Kidney glomerular epithelial cell (primary cell): ENCODE data around the gene APOO.

Source experiments
- DNase-seq: peaks from one replicate; lab custom pipeline; 2025; lab: John Stamatoyannopoulos, UW

The APOO gene

DNA sequence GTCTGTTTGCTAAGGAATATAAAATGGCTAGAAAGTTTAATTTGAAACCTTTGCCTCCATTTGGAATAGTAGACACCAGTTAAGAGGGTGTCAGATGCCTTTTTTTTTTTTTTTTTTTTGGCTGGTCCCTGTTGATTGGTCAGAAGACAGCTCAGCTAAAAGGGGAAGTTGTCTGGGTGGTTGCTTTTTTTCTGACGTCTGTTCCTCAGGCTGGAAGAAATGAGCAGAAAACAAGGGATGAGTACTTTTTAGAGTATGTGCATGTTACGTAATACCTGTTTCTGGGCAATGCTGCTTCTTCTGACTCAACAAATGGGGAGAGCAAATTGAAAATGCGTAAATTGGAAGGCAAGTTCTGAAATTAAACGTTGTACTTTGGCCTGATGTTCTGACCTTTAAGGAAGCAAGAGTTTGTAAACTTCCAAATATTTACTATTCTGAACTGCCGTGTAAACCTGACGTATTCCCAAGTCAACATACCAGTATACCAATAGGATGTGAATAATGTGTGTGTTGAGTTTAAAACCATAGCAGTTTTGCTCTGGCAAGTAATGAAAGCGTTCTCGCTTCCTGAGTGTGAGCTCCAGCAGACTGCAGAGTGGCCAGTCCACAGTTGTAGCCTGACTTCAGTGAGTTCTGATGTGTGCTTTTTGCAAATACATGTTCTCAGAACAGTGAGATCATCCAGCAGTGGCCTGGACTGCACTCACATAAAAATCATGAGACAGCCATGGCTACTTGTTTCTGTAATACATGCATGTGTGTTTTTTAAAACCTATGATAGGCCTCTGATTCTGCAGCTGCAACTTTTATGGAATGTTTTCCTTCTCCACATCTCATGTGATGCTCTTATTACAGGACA lies 123.0 kb downstream of the APOO start:
- DNase-seq = no peak

DNA sequence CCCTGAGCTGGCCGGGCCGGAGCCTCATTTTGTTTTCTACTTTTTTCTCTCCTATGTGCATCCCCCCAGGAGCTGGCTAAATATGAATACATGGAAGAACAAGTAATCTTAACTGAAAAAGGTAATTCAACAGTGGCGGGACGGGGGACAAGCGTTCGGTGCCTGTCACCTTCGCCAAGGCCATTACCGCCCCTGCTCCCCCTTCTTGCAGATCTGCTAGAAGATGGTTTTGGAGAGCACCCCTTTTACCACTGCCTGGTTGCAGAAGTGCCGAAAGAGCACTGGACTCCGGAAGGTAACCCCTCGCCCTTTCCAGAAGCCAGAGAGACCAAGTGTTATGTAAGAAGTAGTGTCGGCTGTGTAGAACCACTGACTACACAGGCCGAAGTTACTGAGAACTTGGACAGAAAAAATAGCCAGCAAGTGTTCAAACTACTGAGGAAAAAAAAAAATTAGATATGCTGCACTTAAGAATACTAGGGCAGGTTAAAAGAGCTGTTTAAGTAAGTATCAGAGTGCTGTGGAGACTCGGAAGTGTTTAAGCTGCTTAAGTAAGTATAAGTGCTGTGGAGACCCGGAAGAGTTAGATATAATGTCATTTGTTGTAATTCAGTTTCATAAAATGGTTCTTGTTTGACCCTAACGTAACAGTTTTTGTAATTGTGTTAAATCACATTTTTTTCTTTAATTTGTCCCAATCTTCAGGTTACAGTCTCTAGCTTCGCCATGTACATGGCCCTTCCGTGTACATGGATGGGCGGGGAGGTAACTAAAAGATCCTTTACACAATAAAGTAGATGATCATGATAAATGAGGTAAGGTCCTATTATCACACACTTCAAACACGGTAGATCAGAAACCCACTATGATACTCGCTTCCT lies 123.9 kb downstream of the APOO start:
- no peak for DNase-seq
